COLO668 (cell line): Measurements from ENCODE around the gene WDR70.

Experiments used
- DNase-seq: peaks from one replicate; lab custom pipeline; 2025; ENCODE audit not compliant: unreplicated experiment; lab: John Stamatoyannopoulos, UW

WDR70 gene

DNA sequence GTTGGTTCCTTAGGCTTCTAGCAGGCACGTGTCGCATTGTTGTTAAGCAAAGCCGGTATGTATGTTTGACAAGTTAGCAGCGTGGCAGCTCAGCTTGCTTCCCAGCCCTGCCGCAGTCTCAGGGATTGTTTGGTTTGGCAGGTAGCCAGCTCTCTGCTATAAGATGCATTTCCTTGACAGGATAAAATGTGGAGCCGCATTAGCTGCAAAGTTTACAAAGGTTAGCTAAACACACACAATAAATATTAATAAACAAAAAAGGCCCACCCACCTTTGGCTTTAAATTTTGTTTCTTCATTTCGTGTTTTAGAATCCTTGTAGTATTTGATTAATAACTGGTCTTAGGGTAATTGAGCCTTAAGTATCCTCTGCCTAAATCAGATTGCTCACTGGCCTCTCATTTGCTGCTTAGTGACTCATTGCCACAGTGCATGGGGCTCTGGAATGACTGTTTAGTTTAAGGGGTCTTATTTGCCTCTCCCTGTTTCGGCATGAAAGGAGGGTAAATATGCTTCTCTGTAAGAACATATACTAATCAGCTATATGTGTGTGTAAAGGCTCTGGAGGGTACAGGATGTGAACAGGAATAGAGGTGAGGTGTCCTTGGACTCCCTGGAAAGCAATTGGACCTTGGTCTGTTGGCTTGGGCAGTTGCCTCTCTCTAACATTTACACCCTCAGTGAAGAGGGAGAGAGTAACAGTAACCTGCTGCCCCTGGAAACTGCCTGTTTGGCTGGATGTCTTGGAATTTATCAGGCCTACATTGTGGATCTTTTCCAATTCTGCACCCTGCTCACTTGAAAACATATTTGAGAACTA lies 338.7 kb downstream of the WDR70 start:
- DNase-seq: peak; percentile 92

DNA sequence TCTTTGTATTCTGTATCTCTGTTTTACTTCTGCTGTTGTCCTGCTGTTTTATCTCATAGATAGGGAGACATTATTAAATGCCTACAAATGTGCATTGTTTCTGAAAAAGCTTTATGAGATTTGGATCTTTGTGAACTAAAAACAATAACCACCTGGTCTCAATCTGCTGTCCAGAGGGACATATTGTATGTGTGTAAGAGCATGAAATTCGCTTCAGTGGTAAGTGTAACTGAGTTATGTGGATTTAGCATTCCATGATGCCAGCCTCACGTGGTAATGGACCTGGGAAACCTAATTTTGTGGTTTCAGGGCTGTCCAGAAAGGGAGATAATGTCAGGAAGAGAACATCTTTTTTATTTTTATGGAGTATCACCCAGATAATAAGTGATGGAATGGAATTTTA lies 341.4 kb downstream of the WDR70 start:
- DNase-seq: no peak

DNA sequence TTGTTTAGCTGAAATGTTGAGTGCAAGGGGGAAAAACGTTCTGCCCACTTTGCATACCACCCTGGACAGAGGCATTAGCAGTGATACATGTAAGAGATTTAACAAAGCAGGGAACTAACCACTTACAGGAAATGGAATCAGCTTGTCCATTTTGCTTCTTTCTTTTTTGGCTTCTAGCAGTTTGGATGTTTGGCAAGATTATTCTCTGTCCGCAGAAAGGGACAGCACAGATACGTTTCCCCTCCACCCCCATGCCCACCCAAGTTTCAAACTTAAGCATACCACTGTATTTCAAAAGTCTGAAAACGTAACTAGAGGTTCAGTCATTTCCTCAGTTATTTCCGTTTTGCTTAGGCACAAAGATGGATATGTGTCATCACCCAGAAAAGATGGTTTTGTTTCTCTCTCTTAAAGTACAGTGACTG lies 342.3 kb downstream of the WDR70 start:
- no peak for DNase-seq

DNA sequence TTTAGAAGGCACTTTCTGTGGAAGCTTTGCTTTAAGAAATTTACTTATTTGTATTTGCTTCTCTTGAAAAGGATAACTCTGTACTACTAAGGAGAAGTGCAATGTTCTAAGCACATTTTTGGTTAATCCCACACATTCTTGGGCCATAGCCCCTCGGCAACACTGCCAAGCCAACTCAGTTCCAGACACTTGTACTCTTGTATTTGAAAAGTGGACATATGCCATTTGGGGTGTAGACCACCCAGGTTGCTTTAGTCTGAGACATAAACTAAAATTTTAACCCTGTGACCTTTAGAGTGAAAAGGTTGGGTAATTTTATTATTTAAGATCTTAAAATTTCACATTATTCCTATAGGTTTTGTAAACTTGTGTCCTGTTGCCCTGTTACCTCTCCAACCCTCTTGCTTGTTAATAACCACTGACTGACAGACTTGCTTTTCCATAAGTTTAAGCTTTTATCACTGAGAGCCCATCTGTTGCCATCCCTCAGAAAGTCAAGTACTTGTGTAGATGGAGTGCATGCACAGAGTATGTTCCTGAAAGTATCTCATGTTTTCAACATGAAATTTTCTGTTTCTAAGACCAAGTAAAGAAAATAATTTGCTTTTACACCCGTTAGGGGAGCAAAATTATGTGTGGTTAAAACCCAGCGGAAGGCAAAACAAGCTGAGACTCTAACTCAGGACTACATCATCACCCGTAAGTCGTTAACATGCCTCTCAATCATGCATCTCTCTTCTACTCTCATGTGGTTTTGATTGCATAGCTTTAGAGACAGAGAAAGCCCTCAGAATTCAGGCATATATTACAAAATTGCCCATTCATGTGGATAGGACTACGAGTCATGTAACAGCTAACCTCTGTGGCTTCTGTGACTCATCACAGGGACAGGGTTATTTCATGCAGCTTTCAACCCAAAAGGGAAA lies 343.4 kb downstream of the WDR70 start:
- DNase-seq: no peak

DNA sequence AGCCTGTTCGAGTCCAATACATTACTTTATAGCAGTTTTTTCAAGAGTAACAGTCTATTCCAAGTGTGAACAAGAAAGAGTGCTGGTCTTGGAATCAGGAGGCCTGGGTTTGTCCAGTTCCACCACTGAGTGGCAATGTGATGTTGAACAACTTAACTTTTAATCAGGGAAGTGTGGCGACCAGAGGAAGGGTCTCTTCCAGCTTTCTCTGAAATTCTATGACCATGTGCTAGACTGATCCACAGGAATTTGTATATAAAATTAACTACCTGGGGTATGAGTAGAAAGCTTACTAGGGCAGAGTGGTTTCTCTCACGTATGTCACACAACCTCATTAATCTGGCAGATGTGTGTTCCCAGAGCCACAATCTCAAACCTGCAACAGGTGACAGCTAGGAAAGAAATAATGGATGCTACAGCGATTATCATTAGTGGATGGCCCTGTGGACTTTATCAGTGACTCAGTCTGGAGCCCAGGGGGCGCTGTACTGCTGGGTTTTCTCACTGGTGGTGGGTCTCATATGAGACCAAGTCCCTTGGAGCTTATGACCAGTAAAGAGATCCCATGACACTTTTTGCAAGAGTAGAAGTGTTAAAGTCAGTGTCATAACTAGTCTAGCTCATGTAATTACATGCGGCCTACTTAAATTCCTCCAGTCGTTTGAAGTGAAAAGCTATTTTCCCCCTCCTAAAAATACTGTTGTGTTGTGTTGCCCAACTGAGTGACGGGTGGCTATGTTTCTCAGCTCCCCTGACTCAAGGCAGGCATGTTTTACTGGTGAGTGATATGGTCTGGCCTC lies 344.2 kb downstream of the WDR70 start:
- peak; percentile 34 for DNase-seq

DNA sequence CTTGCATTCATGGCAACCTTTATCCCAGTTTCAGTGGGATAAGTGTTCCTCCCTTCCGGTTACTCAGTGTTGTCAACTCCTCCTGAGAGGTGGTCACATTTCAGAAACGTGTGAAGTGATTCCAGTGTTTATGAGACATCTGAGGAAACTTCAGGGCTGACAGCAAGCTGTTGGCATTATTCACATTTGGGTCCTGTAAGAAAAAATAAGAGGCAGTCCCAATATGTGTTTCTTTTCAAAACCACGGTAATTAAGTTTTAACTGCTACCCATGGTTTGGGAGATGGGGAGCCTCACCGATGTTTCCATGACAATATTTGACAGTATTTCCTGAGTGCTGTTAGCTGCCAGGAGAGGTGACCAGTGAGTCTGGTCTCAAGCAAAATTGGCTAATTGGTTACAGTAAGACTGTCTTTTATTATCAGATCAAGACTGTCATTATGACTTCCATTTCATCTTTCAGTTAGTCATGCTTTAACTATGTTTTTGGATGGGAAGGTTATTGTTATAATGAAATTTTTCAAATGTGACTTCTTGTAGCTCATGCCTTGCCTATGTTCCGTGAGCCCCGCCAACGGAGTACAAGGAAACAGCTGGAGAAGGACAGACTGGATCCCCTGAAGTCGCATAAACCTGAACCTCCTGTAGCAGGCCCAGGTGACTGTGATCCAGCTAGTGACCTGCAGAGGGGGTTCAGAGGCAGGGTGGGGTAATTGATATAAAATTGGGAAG lies 345.4 kb downstream of the WDR70 start:
- DNase-seq: no peak

DNA sequence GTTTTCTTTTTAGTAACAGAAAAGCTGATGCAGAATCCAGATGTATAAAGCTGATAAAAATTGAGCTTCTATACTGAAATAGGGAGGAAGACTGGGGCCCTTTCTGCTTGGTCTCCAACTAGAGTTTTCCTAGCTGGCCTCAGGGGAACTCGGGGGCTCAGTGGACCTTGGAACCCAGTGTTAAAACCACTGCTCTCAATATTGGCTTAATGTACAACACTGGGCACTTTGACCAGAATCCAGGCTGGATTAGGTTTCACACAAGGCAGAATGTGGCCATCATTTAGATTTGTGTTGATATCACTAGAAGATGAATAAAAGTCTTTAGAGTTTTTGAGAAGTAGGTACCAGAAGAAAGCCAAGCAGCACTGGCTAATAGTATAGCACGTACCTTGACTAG lies 346.1 kb downstream of the WDR70 start:
- no peak for DNase-seq

DNA sequence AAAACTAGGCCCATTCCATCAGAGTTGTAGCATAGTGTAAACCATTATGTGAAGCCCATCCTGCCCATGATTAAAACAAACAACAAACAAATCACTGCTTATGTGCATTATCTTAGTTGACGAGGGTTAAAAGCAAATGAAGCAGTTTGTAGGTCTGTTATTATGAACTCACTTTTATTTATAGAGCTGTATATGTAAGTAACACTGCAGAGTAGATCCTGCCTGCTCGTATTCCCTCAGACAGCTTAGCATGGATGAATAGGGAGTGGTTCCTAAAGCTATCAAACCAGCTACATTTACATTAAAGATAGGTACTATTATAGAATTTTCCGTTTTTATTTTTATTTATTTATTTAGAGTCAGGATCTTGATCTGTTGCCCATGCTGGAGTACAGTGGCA lies 348.1 kb downstream of the WDR70 start:
- DNase-seq: no peak

DNA sequence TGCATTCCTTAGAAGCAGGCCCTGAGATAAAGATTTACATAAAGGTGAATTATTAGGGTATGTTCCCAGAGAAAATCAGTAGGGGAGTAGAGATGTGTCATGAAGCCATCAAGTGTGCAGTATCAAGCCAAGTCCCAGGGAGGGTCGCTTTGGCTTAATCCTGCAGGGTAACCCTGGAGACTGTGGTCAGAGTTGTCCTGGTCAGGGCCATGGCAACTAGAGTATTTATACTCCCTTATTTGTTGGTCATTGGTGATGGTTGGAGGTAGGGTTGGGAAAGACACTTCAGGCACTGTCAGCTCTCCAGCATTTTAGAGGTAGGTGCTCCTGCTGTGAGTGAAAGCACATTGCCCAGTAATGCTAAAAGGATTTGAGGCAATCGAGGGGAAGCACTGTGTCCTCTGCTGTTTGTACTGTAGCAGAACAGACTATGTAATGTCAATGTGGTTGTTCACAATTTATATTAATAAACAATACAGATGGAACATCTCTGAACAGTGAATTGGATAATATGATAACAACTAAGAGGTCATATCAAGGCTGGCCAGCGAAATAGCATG lies 351.9 kb downstream of the WDR70 start:
- no peak for DNase-seq

DNA sequence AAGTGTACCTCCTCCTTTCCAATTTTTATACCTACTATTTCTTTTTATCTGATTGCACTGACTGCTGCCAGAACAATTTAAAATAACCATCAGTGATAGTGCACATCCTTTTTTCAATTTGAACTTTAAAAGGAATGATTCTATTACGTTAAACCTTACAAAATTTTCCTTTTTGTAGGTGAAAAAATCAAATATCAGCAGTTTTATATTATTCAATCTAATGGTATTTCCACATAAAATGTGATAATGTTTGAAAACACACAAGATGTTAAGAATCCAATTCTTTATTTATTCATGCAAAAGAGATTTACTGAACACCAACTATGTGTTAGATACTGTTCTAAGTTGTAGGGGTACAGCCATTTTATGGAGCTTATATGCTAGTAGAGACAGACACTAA lies 355.0 kb downstream of the WDR70 start:
- DNase-seq: no peak

DNA sequence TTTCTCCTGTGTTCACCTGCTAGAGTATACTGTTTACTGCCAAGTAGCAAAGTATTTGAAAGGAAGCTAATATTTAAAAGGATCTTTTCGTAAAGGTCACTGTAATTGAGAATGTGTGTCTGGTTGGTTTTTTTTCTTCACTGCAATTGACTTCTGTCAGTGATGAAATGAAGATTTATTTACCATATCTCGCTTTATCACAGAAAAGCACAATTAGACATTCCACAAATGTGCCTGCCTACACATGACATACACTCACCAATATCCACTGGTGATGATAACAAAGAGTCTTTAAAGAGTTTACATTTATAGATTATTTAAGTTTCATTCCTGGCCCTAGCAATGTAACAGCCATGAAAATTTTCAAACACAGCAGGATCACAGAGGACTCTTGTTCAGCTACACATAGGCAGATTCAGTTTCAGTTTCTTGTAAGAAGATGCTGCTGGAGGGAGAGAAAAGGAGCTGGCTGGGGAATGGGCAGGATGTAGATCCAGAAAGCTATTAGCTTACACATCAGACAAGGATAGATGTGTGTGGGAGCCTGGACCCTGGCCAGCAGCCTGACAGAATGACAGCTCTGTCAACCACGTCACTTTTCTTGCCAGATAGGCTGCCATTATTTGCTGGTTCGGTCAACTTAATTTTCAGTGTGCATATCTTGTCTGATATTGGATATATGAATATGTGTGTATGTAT lies 356.7 kb downstream of the WDR70 start:
- DNase-seq: no peak

DNA sequence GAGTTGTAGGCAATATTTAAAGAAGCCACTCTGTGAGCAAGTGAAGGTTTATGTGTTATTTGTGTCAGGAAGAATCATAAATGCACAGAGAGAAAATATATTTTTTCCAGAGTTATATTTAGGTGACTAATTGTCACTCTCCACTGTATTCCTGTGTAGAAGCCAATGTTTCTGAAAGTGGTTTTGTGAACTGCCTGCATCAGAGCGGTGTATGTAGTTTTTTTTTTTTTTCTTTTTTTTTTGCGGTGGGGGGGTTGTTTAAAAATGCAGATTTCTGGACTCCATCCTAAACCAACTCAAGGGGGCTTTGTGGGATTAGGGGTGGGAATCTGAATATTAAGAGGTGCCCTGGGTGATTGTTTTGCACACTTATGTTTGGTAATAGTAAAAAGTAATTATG lies 357.3 kb downstream of the WDR70 start:
- DNase-seq: no peak

DNA sequence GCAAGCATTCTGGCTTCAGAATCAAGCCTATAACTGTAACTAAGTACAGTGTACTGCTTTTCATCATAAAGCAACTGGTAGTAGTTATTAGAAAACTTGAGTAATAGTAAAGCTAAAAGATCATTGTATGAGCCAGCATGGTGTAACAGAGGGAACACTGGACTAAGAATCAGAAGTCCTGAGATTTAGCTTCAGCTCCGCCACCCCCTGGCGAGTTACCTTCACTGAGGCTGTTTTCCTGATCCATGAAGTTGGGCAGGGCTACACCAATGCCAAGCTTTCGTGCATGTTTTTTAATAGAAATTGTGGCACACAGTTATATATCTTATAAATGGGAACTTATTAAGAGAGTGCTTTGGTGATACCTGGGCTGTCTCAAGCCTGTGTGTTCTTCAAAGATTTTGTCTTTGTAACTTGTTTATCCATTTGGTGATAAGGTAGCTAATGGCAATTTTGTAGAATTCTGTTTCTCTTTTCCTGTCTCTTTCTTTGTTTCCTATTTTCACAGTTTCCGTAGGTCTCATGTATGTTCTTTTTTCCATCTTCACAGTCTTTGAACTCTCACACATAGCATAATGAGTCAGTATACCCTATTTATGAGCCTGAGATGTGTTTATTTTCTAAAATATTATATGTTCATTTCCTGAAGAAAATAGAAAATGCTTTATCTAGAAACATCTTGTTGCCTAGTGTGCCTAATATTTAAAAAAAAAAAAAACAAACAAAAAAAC lies 358.4 kb downstream of the WDR70 start:
- no peak for DNase-seq

DNA sequence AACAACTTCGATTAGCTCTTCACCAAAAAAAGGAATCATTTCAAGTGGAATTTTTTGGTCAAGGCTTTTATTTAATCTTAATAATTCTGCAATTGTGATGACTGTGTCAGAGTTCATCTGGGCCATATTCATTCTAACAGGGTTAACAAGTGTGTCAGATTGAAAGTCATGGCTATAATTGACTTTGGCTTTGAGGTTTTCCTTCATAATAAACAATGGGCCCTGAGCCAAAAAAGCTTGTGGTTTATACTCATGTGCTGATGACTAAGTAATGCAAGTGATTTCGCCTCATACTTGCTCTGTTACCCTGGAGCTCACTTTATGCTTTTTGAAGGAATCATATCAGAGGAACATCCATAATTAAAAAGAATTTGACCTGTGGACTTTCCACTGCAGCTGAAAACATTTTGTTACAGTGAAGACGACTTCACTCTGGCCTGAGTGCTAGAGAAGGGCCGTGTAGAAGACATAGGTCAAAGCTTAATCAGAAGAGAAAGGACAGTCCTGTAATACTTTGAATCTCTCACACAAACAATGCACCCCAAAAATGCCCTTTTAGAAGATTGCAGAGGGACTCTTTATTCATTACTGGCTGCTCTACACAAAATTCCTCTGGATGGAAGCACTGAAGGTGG lies 359.1 kb downstream of the WDR70 start:
- DNase-seq: no peak

DNA sequence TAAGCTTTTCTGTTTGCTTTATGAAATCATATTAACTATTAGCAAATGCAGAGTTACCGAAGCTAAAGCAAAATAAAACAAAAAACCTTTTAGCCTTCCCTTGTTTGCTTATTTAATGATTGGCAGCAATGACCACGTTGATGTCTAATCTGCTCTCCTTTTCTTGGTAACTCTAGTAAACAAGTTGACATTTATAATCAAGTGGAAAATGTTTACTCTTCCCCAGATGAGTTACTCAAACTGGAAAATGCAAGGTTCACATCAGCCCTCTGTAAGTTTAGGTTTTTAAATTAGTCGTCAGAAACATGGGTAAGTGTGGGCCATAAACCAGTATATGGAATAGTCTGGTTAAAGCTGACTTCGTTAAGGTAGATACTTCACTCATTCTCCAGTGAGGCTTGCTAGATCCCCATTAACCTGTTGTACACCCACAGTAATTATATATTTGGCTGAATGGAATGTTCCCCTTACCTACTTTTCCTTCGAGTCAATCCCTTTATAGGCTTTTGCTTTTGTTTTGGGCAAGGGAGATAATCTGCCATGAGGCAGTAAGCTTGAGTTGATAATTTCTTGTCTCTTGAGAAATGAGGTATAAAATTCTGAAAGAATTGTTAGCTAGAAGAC lies 359.9 kb downstream of the WDR70 start:
- no peak for DNase-seq

DNA sequence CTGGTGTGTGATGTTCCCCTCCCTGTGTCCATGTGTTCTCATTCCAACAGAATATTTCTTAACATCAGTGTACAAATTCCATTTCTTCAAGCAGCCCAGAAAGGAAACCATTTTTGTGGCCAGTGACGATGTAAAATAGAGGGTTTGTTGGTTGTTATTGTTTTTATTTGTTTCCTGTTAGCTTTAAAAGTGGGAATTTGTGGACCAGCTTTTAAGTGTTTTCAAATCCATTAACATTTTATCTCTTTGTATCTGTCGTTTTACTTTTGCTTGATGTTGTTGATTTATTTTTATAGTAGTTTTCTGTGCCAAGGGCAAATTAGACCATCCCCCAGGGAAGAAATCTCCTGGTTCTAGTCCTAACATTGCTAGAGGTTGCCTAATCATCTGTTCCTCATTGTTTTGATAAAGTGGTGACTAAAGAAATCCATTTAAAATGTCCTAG lies 360.7 kb downstream of the WDR70 start:
- DNase-seq: no peak

DNA sequence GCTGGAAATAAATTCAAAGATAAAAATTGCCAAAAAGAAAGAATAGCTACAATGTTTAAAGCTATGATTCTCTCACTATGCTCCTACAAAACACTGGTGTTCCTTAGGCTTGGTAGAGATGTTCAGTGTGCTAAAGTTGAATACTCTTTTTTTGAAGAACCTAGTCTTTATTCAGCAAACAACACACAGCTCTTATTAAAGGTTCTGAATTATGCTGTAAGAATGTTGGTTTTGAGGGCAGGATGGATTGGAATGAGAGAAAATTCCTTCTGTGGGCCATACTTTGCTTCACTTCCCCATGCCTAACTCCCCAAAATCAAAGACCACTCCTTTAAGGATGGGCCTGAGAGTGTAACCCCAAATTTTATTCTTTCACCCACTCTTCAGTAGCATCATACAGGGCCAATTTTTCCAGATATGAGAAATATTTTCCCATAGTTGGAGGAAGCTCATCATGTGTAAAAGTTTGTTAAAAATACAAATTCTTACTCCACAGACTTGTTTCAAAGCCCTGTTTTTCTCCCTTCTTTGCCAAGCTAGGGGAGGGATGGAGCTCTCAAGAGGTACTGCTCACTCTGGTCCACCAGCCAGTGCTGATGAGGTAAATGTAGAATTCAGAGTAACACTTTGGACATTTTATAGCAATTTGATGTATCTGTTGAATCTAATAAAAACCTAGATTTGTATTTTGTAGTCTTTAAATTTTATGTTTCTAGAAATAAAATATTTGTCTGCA lies 361.4 kb downstream of the WDR70 start:
- no peak for DNase-seq
